NCI-H82 treated with DMSO at 0.1 percent for 48 hours (cell line): ENCODE data around the gene MYO1F.
"Not testable (repeated sequence)": the region's sequence is repeated elsewhere in the genome, so short reads cannot be mapped to it uniquely, and the experiment has no call there.

Source experiments
- DNase-seq: peaks from one replicate; lab custom pipeline; 2025; ENCODE audit not compliant: unreplicated experiment; lab: John Stamatoyannopoulos, UW

The MYO1F gene

GRCh38 chr19:8577247-8577646 is at the start of gene MYO1F:
MYO1F (minus strand) TSS chr19:8577442; CDS start chr19:8577309, 133 bp downstream.
- no peak for DNase-seq

GRCh38 chr19:8626842-8627241 is 49.6 kb upstream of the MYO1F start:
- DNase-seq: no peak

- DNase-seq: not testable (repeated sequence)
Measured at GRCh38 chr19:8622886-8623285, 45.6 kb upstream of the MYO1F start.

GRCh38 chr19:8618751-8619150 is 41.5 kb upstream of the MYO1F start:
- no peak for DNase-seq

- DNase-seq: no peak
Measured at GRCh38 chr19:8617984-8618383, 40.7 kb upstream of the MYO1F start.

GRCh38 chr19:8617325-8617724 is 40.1 kb upstream of the MYO1F start:
- not testable (repeated sequence) for DNase-seq

GRCh38 chr19:8616861-8617260 is 39.6 kb upstream of the MYO1F start:
- DNase-seq: no peak

GRCh38 chr19:8615813-8616596 is 38.8 kb upstream of the MYO1F start:
- no peak for DNase-seq

GRCh38 chr19:8615024-8615423 is 37.8 kb upstream of the MYO1F start:
- no peak for DNase-seq

GRCh38 chr19:8614455-8614854 is 37.2 kb upstream of the MYO1F start:
- DNase-seq: no peak

- no peak for DNase-seq
Measured at GRCh38 chr19:8612807-8613171, 35.5 kb upstream of the MYO1F start.

GRCh38 chr19:8611877-8612806 is 34.9 kb upstream of the MYO1F start:
- no peak for DNase-seq

GRCh38 chr19:8611391-8611876 is 34.2 kb upstream of the MYO1F start:
- no peak for DNase-seq

GRCh38 chr19:8610936-8611300 is 33.7 kb upstream of the MYO1F start:
- no peak for DNase-seq

- no peak for DNase-seq
Measured at GRCh38 chr19:8610041-8610935, 33.0 kb upstream of the MYO1F start, which contains the start of gene ADAMTS10. ADAMTS10 (minus strand) TSS chr19:8610715; CDS start chr19:8605710, 5,005 bp downstream.

GRCh38 chr19:8609279-8610040 is 32.2 kb upstream of the MYO1F start:
- no peak for DNase-seq

- no peak for DNase-seq
Measured at GRCh38 chr19:8608941-8609278, 31.7 kb upstream of the MYO1F start.

GRCh38 chr19:8607386-8607785 is 30.1 kb upstream of the MYO1F start:
- no peak for DNase-seq

GRCh38 chr19:8605514-8605913 is 28.3 kb upstream of the MYO1F start:
- no peak for DNase-seq

GRCh38 chr19:8601796-8602195 is 24.6 kb upstream of the MYO1F start:
- DNase-seq: no peak
